Non-pigmented ciliary epithelial cell (primary cell): ENCODE results near the gene ZNF574.

Experiments used
- DNase-seq: peaks from one replicate; pipeline ENCODE4 v3.0.0-alpha.2; 2010; ENCODE audit warnings: low read depth

The ZNF574 gene

DNA sequence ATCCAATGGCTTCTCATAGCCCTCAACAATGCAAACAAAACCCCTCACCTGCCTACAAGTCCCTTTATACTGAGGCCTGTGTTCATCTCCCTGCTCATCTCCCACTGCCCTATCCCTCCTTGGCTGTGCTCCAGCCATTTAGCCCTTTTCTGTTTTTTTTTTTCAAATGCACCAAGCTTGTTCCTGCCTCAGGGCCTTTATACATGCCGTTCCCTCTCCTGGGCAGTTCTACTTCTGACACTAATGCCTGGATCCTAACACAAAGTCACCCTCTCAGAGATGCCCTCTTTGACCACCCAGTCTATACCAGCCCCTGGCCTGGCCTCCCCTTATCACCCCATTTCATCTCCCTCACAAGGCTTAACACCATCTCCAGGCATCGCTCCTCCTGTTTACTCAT, 26.9 kb downstream of the ZNF574 start:
- DNase-seq, result no peak

DNA sequence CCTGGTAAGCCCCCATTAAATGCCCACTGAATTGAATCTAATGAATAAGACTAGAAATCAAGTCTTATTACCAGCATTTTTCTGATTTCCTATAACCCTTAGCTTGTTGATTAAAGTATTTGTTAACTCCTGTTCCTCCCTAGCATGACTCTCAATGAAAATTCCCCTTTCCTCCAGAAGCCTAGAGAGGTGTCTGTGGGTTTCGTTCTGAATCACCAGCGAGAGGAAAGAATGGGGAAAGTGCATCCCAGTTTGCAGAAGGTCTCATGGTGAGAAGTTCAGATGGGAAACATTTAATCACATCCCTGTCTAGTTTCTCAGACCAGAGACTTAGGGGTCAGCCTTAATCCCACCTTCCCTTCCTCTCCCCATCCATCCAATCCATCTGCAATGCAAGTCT, 29.4 kb downstream of the ZNF574 start:
- DNase-seq, result no peak

DNA sequence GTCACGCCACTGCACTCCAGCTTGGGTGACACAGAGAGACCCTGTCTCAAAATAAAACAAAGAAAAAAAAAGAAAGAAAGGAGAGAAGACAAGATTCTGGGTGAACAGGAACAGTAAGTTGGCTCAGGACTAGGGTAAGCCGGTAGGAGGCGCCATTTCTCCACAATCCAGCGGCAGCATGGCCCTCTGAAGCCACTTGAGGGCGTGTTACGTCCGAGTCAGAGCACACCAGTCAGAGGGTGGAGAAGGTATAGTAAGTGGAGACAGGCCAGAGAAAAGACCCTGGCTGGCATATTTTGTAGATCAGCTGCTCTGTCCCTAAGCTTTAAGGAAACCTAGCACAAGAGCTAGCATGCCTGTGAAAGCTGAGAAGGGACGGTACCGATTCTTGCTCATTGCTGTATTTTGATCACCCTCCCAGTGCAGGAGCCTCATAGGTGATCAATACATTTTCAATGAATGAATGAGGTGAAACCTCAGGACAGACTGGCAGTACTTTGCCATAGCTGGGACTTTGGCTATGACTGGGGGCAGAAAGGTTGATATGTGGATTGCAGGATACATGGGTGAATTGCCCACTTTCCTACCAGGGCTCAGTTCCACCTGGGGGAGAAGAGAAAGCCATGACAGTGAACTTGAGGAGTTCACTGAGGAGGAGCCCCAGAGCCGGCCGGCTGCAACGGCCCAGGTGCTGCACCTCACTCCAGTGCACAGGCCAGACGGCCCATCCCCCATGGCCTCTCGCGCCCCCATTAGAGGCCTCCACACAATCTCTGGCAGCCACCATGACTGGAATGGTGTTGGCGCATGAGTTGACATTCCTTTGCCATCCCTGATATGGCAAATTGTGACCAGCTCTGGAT, 32.8 kb downstream of the ZNF574 start:
- DNase-seq, result peak; percentile 72

DNA sequence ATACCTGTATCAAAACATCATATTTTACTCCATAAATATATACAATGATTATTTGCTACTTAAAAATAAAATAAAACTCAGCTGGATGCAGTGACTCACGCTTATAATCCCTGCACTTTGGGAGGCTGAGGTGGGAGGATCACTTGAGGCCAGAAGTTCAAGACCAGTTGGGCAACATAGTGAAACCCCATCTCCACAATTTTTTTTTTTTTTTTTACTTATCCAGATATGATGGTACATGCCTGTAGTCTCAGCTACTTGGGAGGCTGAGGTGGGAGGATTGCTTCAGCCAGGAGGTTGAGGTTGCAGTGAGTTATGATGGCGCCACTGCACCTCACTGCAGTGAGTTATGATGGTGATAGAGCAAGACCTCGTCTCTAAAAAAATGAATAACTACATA, 33.9 kb downstream of the ZNF574 start:
- no peak for DNase-seq

DNA sequence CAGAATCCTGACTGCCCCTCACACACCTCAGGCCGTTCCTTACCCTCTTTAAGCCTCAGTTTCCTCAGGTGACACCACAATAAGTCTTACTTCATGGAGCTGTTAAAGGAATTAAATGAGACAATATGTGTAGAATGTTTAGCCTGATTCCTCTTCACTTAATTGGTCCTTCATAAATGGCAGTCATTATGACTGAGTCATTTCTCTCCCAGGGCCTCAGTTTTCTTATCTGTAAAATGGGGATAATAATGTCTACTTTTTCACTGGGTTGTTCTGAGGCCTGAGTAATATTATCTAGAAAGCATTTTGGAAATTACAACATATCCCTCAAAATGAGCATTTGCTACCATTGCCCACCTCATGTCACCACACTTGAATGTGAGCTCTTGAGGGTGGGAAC, 34.7 kb downstream of the ZNF574 start:
- DNase-seq, result no peak

DNA sequence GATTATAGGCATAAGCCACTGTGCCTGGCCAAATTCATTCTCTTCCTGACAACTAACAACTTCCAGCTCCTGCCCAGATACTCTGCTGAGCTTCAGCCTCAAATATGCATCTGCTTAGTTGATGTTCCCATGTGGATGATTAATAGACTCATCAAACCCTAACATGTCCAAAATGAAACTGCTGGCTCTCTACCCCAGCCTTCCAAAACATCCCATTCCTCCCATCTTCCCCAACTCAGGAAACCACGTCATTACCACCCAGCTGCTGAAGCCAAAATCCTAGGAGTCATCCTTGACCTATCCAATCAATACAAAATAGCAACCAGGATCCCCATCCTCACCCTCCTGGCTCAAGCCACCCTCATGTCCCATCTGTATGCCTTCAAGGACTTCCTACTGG, 35.4 kb downstream of the ZNF574 start:
- DNase-seq, result no peak

DNA sequence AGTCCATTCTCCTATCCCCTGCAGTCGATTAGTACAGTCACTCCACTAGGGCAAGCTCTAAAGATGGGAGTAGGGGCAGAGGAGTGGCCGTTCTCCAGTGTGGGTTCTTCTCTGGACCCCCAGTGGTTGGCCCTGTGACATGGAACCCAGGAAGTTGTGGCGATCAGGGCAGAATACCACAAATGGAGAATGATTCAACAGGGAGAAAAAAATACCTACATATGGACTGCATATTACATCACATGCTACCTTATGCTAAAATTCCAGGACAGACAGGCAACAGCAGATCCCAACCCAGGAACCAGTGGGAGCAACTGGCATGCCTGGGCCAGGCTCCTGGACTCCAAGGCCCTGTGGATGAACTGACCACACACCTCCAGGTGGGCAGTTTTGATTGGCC, 35.8 kb downstream of the ZNF574 start:
- no peak for DNase-seq

DNA sequence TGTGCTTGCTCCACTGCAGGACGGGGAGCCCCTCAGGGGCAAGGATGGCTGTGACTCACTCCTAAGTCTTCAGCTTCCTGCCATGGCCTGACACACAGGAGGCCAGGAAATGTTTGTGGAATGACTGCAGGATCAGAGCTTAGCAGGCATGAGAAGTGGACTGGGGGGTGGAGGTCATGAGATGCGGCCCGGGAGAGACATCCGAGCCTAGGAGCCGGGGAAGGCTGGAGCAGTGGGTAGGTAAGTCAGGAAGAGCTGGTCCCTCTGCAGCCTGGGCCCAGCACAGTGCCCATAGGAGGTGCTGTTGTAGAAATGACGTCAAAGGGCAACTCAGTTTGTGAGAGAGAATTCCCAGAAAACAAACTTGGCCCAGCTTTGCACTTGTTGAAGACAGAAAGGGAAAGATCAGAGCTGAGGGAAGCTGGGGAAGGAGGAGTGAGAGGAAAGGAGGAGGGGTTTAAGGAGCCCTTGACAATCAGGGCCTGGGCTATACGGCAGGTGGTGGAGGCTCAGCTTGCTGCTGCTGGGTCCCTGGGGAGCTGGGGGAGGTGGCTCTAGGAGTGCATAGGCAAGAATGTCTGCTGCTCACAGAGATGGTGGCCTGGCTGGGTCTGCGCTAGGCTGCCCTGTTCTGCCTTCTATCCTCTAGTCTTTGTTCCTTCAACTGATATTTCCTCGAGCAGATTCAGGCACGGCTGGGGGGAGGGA, 37.8 kb downstream of the ZNF574 start:
- peak; percentile 96 for DNase-seq

DNA sequence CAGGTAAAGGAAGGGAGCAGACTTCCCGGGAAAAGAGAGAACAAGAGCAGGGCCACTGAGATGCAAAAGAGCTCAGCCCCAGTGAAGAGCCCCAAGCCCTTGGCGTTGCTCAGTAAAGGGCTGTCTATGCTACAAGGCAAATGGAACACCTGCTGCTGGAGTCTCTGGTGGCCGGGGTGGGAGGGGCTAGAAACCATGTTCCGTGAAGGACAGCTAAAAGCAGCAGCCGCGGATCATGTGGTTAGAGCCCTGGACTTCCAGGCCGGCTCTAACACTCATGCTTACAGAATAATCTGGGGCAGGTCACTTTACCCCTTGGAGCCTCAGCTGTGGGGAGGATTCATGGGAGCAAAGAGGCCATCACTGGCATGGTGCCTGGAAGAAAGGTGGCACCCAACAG, 38.4 kb downstream of the ZNF574 start:
- DNase-seq, result no peak

DNA sequence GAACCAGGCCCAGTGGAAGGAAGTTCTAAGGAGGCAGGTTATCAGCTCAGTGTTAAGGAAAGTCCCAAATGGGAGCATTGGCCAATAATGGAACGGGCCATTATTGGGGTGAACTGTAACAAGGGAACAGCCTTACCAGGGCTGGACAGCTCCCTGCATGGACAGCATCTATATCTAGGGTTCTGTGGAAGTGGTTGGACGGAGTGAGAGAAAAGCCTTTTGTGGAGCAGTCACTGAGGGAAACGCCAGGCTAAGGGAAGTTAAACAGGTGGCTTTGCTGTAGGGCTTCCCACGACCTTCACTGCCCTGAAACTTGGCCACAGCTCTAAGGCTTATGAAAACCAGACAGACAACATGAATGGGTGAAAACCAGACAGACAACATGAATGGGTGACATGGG, 39.3 kb downstream of the ZNF574 start:
- DNase-seq, result no peak

DNA sequence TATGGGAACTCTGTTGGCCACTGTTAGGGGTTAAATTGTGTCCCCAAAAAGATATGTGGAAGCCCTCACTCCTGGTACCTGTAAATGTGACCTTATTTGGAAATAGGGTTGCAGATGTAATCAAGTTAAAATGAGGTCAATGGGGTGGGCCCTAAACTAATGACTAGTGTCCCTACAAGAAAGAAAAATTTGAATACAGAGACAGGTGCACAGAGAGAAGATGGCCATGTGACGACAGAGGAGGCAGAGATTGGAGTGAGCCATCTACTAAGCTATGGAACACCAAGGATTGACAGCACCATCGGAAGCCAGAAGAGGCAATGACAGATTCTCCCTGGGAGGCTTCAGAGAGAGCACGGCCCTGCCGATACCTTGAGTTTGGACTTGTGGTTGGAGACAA, 39.7 kb downstream of the ZNF574 start:
- no peak for DNase-seq

DNA sequence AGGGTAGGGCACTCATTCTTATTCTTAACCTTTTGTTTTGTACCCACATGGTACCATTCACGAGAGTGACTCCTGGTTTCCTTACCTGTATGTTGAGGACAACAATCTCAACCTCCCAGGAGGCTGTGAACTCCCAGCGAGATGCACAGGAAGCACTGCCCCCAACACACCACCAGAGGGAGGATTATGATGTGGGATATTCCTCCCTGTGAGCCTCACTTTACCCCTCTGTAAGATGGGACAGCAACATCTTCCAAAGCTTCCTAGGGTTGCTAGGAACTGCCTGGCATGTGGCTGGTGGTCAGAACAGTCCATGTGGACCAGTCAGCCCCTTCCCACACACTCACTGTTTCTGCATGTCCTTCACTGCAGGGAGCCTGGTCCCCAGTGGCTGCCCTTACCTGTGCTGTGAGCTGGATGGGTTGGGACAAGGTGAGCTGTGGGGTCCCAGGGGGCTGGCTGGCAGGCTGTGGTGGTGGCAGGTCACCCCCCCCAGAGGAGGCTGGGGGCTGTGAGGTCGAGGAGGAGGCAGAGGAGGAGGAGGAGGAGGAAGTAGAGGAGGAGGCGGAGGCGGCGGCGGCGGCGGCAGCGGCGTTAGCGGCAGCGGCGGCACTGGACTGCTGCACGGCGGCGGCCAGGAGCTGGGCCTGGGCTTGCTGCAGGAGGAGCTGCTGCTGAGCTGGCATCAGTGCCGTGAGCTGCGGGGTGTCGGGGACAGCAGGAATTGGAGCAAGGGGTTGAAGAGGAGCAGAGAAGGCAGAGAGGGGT, 40.5 kb downstream of the ZNF574 start:
- DNase-seq, result no peak

DNA sequence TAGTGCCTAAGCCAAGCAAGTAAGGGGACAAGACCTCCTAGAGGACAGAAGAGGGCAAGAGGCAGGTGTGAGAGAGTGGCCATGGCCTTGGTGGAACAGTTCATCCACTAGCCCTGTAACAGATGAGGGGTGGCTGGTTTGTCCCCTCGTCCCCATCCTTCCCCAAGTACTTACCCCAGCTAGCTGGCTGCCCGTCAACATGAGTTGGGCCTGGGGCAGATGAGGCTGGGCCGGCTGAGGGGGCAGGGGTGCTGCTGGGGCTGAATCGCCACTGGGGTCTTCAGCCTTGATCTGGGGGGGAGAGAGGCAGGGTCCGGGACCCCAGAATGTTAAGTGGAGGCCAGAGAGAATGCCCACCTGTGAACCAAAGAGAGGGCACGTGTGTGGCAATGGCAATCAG, 41.1 kb downstream of the ZNF574 start:
- no peak for DNase-seq

DNA sequence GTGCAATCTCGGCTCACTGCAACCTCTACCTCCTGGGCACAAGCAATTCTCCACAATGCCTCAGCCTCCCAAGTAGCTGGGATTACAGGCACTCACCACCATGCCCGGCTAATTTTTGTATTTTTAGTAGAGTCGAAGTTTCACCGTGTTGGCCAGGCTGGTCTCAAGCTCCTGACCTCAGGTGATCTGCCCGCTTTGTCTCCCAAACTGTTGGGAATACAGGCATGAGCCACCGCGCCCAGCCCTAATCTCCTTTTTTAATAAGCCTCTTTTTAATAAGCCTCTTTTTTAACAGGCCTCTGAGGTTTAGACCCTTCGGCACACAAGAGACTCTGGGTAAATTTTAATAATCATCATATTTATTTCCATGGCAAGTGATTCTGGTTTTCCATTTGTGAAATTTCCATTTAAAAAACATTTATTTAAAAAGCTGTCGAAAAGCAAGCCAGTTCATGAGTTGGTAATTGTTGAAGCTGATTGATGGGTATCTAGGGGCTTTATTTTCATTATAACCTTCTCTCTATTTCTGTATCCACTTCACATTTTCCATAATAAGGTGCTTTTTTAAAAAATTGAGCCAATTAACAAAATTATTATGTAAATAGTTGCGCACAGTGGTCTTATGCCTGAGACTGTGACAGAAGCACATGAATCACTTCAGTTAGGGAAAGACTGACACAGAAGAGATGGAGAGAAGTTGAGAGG, 44.5 kb downstream of the ZNF574 start:
- no peak for DNase-seq

DNA sequence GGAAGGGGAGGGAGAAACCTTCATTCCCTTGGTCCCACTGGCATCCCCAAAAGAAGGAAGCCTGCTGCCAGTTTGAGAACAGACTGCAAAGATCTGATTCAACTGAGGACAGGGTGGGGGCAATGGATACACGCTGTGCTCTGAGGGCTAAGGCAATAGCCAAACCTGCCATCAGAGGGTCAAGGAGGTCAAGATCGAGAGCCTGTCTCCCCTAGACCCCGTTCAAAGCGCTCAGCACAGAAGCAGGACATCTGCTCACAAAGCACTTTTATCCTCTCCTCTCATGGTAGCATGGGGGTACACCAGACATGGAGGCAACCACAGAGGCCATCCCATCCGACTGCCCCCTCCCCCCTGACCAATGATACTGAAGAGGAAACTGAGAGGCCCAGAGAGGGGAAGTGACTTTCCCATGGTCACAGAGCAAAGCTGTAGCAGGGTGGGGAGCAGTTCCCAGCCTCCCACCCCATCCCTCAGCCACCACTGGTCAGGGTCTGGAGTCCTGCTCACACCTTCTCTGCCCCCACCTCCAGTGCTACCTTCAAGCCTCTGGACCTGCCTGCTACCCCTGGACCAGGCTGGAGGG, 45.2 kb downstream of the ZNF574 start:
- no peak for DNase-seq

DNA sequence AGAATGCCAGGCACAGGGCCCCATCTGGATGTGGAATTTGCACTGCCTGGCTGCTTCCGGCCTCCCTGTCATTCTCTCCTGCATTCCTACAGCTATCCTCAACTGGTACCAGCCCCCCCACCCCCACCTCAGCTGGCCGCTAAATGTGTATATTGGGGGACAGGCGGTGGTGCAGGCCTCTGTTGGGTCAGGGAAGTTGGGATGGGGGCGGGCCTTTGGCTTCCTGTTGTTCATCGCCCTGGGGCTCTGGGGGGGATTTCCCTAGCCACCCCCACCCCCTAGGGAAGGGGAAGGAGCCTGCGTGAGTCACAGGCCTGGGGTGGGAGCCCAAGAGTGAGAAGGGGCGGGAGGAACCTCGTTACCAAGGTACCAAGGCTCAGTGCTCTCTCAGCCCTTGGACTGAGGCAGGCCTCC, 45.7 kb downstream of the ZNF574 start:
- DNase-seq, result no peak

DNA sequence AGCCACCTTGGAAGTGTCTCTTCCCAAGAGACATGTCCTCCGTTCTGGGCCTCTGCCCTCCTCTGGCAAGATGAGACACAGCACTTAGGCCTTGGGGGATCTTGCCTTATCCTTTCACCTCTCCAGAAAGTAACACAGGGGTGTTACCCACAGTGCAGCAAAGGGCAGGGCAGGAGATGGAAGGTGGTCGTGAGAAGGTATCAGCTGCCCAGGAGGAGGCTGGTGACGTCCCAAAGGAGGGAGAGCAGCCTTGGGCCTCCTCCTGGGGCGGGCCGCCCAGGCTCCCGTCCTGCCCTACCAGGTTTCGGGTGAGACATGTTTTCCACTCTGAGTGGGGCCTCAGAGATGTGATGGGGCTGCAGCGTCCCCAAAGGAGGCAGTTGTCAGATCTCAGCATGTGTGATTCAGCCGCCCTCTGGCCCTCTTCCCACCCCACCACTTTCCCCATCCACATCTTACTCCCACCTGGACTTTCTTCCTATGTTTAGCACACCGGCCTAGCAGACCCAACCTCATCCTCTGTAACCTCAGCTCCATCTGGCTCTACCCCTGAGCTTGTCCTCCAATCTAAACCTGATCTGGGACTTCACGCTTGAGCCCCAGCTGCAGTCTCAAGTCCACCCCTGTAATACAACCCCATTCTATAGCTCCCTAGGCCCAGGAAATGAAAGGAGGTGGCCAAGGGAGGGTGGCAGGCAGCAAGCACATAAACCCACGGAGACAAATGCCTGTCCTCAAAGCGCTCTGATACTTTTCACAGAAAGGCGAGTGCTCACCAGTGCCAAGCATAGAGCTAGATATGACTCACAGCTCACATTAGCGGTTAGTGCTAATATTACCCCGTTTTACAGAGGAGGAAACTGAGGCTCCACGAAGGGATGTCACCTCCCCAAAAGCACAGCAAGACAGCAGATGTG, 47.0 kb downstream of the ZNF574 start:
- DNase-seq, result no peak

DNA sequence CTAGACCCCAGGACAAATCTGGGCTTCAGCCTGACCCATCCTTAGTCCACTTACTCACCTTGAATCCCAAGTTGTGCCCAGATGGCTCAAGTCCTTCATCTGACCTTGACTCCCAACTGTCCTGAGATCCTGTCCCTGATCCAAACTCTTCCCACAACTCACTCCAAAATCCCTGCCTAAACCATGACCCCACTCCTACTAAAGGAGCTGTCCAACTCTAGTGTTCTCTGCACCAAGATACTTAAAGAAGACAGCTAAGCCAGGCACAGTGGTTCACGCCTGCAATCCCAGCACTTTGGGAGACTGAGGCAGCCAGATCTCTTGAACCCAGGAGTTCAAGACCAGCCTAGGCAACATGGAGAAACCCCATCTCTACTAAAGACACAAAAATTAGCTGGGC, 47.8 kb downstream of the ZNF574 start:
- no peak for DNase-seq

DNA sequence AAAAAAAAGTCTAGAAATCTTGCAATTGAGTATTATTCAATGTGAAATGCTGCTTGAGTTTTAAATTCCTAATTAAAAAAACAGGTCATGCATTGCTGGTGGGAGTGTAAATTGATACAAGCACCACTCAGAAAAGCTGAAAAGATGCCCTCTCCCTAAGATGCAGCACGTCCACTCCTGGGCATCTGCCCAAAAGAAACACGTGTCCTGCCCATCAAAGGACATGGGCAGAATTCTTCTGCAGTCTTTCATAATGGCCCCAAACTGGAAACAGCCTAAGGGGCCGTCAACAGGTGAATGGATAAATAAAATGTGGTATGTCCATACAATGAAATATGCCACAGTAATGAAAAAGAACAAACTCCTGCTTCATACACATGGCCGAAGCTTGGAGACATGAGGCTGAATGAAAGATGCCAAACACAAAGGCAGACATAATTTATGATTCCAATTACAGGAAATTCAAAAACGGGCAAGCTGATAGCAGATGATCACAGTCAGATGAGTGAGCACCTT, 48.5 kb downstream of the ZNF574 start:
- no peak for DNase-seq

DNA sequence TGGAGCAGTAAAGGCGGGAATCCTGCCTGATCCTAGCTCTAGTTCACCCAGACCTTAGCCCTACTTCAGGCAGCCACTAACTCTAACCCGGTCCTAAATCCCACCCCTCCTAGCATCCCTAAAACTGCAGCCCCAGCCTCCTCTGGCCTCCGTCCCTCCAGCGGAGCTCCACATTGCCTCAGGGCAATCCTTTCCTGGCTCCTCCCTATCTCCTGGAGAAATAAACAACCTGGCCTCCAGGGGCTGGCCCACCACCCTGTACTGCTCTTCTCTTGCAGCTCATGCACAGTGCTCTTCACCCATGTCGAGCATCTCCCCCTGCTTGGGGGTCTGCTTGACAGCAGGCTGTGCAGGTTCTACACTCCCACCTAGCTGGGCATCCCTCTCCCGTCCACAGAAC, 49.6 kb downstream of the ZNF574 start:
- DNase-seq, result no peak

DNA sequence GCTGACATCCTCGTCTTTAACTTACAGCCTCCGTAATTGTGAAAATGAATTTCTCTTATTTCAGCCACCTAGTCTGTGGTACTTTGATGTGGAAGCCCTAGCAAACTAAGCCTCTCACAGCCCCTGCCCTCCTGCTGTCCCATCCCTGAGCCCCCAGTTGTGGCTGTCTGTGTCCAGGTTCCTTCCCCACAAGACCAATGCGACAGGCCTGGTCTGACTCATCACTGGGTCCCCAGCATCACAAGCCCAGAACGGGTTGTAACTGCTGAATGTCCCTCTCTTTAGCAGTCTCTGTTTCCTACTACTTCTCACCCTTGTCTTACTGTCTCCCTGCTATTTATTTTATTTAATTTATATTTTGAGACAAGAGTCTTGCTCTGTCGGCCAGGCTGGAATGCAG, 50.6 kb downstream of the ZNF574 start:
- DNase-seq, result no peak
